IgD-negative memory B cell (primary cell): ENCODE results near the gene MEGF11. TPM values are rescaled to one million over a fixed set of nuclear protein-coding genes. Genes with fewer than 3 reads are reported as not detected.

Experiments used
- H3K27ac Mint-ChIP-seq, 3 donors: one replicate each; pipeline ENCODE4 v1.8.0; 2020 to 2022; ENCODE audit warnings: mild to moderate bottlenecking in 3 of 3, mixed read lengths in 3 of 3, moderate library complexity in 1 of 3
- H3K27me3 Mint-ChIP-seq: one replicate; pipeline ENCODE4 v1.8.0; 2021; ENCODE audit warnings: mixed read lengths
- H3K36me3 Mint-ChIP-seq: one replicate; pipeline ENCODE4 v1.8.0; 2020; ENCODE audit warnings: mild to moderate bottlenecking, mixed read lengths
- H3K4me1 Mint-ChIP-seq, 3 donors: one replicate each; pipeline ENCODE4 v1.8.0; 2020 to 2022; ENCODE audit warnings: mixed read lengths in 3 of 3, mild to moderate bottlenecking in 1 of 3
- H3K4me3 Mint-ChIP-seq, 4 donors: one replicate each; pipeline ENCODE4 v1.8.0; 2020 to 2022; ENCODE audit warnings: mild to moderate bottlenecking in 4 of 4, mixed read lengths in 4 of 4, moderate library complexity in 3 of 4
- H3K9me3 Mint-ChIP-seq, 3 donors: one replicate each; pipeline ENCODE4 v1.8.0; 2020 to 2021; ENCODE audit warnings: mixed read lengths in 3 of 3, mild to moderate bottlenecking in 1 of 3
- polyA plus RNA-seq: library from polyadenylated mRNA; unstranded; fragments of 300-500 nt; fragmentation: Illumina TruSeq; gene quantifications from one replicate; pipeline ENCODE4 v1.2.3, GENCODE V29; 2021

MEGF11 gene
- polyA plus RNA-seq, 1 donor from 2014 or later, result 0.41 TPM

- H3K36me3 Mint-ChIP-seq, result peaks cover 3% of the 10 kb centered on the region
These were observed 351.2 kb downstream of the MEGF11 start for GRCh38 chr15:65902373-65902772.

GRCh38 chr15:65901836-65902235 is 351.7 kb downstream of the MEGF11 start:
- Mint-ChIP-seq H3K36me3 (peaks cover 3% of the 10 kb centered on the region), H3K4me1 (peaks cover 21 to 26% (median 23%) of the 10 kb centered on the region in 3 donors), H3K27me3 (no peaks in the 10 kb centered on the region), H3K27ac (peak overlapping the region; percentile 49 to 92 (median 80)), H3K9me3 (no peaks in the 10 kb centered on the region), H3K4me3 (peak overlapping the region in 2 of 4 donors; percentile 58 to 90)

More at GRCh38 chr15:65902373-65902772, 351.2 kb downstream of the MEGF11 start:
- Mint-ChIP-seq H3K27me3 (no peaks in the 10 kb centered on the region), H3K27ac (peak overlapping the region; percentile 49 to 92 (median 80)), H3K4me1 (peaks cover 21 to 26% (median 23%) of the 10 kb centered on the region in 3 donors), H3K9me3 (no peaks in the 10 kb centered on the region), H3K4me3 (peak overlapping the region in 3 of 4 donors; percentile 4 to 90 (median 58))

GRCh38 chr15:65901336-65901735 is 352.2 kb downstream of the MEGF11 start:
- no peaks in the 10 kb centered on the region for H3K9me3 Mint-ChIP-seq
- no peak overlapping the region for H3K27ac Mint-ChIP-seq
- H3K4me3 Mint-ChIP-seq, result no peak overlapping the region
- no peaks in the 10 kb centered on the region for H3K27me3 Mint-ChIP-seq
- H3K36me3 Mint-ChIP-seq, result peaks cover 3% of the 10 kb centered on the region
- H3K4me1 Mint-ChIP-seq, result peaks cover 21 to 26% (median 23%) of the 10 kb centered on the region in 3 donors

- Mint-ChIP-seq H3K27me3 (no peaks in the 10 kb centered on the region), H3K4me3 (no peak overlapping the region), H3K4me1 (peaks cover 21 to 26% (median 23%) of the 10 kb centered on the region in 3 donors), H3K9me3 (no peaks in the 10 kb centered on the region), H3K36me3 (peaks cover 3% of the 10 kb centered on the region), H3K27ac (no peak overlapping the region)
These were observed 353.1 kb downstream of the MEGF11 start for GRCh38 chr15:65900488-65900887.

GRCh38 chr15:65896236-65896635 is 357.3 kb downstream of the MEGF11 start:
- no peaks in the 10 kb centered on the region for H3K27me3 Mint-ChIP-seq
- H3K36me3 Mint-ChIP-seq, result no peaks in the 10 kb centered on the region
- H3K4me3 Mint-ChIP-seq, result no peak overlapping the region
- no peaks in the 10 kb centered on the region for H3K9me3 Mint-ChIP-seq
- peaks cover 0 to 5% (median 3%) of the 10 kb centered on the region in 3 donors for H3K4me1 Mint-ChIP-seq
- no peak overlapping the region for H3K27ac Mint-ChIP-seq

GRCh38 chr15:65893060-65893459 is 360.5 kb downstream of the MEGF11 start:
- peaks cover 0 to 8% (median 7%) of the 10 kb centered on the region in 3 donors for H3K4me1 Mint-ChIP-seq
- H3K9me3 Mint-ChIP-seq, result no peaks in the 10 kb centered on the region
- peaks cover 13% of the 10 kb centered on the region for H3K36me3 Mint-ChIP-seq
- no peaks in the 10 kb centered on the region for H3K27me3 Mint-ChIP-seq
- no peak overlapping the region for H3K27ac Mint-ChIP-seq
- H3K4me3 Mint-ChIP-seq, result no peak overlapping the region

GRCh38 chr15:65888981-65889380 is 364.6 kb downstream of the MEGF11 start:
- Mint-ChIP-seq H3K27me3 (no peaks in the 10 kb centered on the region), H3K27ac (no peak overlapping the region), H3K4me1 (peaks cover 11 to 24% (median 19%) of the 10 kb centered on the region in 3 donors), H3K36me3 (peaks cover 21% of the 10 kb centered on the region), H3K9me3 (no peaks in the 10 kb centered on the region), H3K4me3 (no peak overlapping the region)

GRCh38 chr15:65887565-65887964 is 366.0 kb downstream of the MEGF11 start:
- Mint-ChIP-seq H3K27ac (peak overlapping the region; percentile 32 to 96 (median 46)), H3K36me3 (peaks cover 25% of the 10 kb centered on the region), H3K9me3 (peaks cover 0 to 2% (median 0%) of the 10 kb centered on the region in 3 donors), H3K4me3 (no peak overlapping the region), H3K4me1 (peaks cover 23 to 34% (median 29%) of the 10 kb centered on the region in 3 donors), H3K27me3 (no peaks in the 10 kb centered on the region)

GRCh38 chr15:65885668-65886218 is 367.8 kb downstream of the MEGF11 start:
- H3K27ac Mint-ChIP-seq, result peak overlapping the region in 1 of 3 donors; percentile 63
- peaks cover 0 to 2% (median 0%) of the 10 kb centered on the region in 3 donors for H3K9me3 Mint-ChIP-seq
- peaks cover 25% of the 10 kb centered on the region for H3K36me3 Mint-ChIP-seq
- H3K4me3 Mint-ChIP-seq, result peak overlapping the region in 1 of 4 donors; percentile 20
- no peaks in the 10 kb centered on the region for H3K27me3 Mint-ChIP-seq
- peaks cover 37 to 46% (median 41%) of the 10 kb centered on the region in 3 donors for H3K4me1 Mint-ChIP-seq

- Mint-ChIP-seq H3K36me3 (peaks cover 23% of the 10 kb centered on the region), H3K9me3 (peaks cover 0 to 2% (median 0%) of the 10 kb centered on the region in 3 donors), H3K27me3 (no peaks in the 10 kb centered on the region), H3K4me3 (peak overlapping the region in 3 of 4 donors; percentile 58 to 74 (median 68)), H3K27ac (peak overlapping the region; percentile 63 to 87 (median 71)), H3K4me1 (peaks cover 37 to 46% (median 41%) of the 10 kb centered on the region in 3 donors)
These were observed 369.0 kb downstream of the MEGF11 start for GRCh38 chr15:65884511-65884910.

GRCh38 chr15:65883571-65883970 is 370.0 kb downstream of the MEGF11 start:
- H3K9me3 Mint-ChIP-seq, result peaks cover 0 to 2% (median 0%) of the 10 kb centered on the region in 3 donors
- peaks cover 16% of the 10 kb centered on the region for H3K36me3 Mint-ChIP-seq
- H3K4me1 Mint-ChIP-seq, result peaks cover 37 to 41% (median 37%) of the 10 kb centered on the region in 3 donors
- H3K4me3 Mint-ChIP-seq, result peak overlapping the region in 3 of 4 donors; percentile 21 to 74 (median 58)
- H3K27me3 Mint-ChIP-seq, result no peaks in the 10 kb centered on the region
- H3K27ac Mint-ChIP-seq, result peak overlapping the region; percentile 50 to 87 (median 71)

- Mint-ChIP-seq H3K36me3 (peaks cover 10% of the 10 kb centered on the region), H3K27ac (peak overlapping the region in 2 of 3 donors; percentile 52 to 67), H3K4me3 (peak overlapping the region in 3 of 4 donors; percentile 12 to 74 (median 34)), H3K4me1 (peaks cover 37 to 42% (median 41%) of the 10 kb centered on the region in 3 donors), H3K9me3 (peaks cover 0 to 2% (median 0%) of the 10 kb centered on the region in 3 donors), H3K27me3 (no peaks in the 10 kb centered on the region)
These were observed 371.6 kb downstream of the MEGF11 start for GRCh38 chr15:65881766-65882434.

- H3K4me3 Mint-ChIP-seq, result no peak overlapping the region
- H3K27me3 Mint-ChIP-seq, result no peaks in the 10 kb centered on the region
- no peaks in the 10 kb centered on the region for H3K9me3 Mint-ChIP-seq
- H3K27ac Mint-ChIP-seq, result peak overlapping the region in 1 of 3 donors; percentile 56
- H3K36me3 Mint-ChIP-seq, result peaks cover under 1% of the 10 kb centered on the region
- H3K4me1 Mint-ChIP-seq, result peaks cover 20 to 22% (median 21%) of the 10 kb centered on the region in 3 donors
These were observed 375.8 kb downstream of the MEGF11 start for GRCh38 chr15:65877749-65878148.

- H3K4me1 Mint-ChIP-seq, result peaks cover 17 to 21% (median 18%) of the 10 kb centered on the region in 3 donors
- H3K36me3 Mint-ChIP-seq, result peaks cover 2% of the 10 kb centered on the region
- H3K9me3 Mint-ChIP-seq, result no peaks in the 10 kb centered on the region
- H3K4me3 Mint-ChIP-seq, result no peak overlapping the region
- no peaks in the 10 kb centered on the region for H3K27me3 Mint-ChIP-seq
- no peak overlapping the region for H3K27ac Mint-ChIP-seq
These were observed 378.1 kb downstream of the MEGF11 start for GRCh38 chr15:65875458-65875857.

- no peaks in the 10 kb centered on the region for H3K27me3 Mint-ChIP-seq
- peaks cover 22 to 30% (median 25%) of the 10 kb centered on the region in 3 donors for H3K4me1 Mint-ChIP-seq
- H3K9me3 Mint-ChIP-seq, result peaks cover 0 to 2% (median 0%) of the 10 kb centered on the region in 3 donors
- peaks cover 2% of the 10 kb centered on the region for H3K36me3 Mint-ChIP-seq
- peak overlapping the region in 1 of 3 donors; percentile 43 for H3K27ac Mint-ChIP-seq
- no peak overlapping the region for H3K4me3 Mint-ChIP-seq
These were observed 380.3 kb downstream of the MEGF11 start for GRCh38 chr15:65873256-65873655.
